K562 (cell line): ENCODE results near the gene SARS1. TPM values are rescaled to one million over a fixed set of nuclear protein-coding genes. Genes with fewer than 3 reads are reported as not detected.

Experiments used
- BHLHE40 ChIP-seq: IDR thresholded peaks from 2 replicates; pipeline ENCODE4 v1.6.1; 2011; ENCODE audit warnings: low read length, improper control_type of control experiment
- DDX20 ChIP-seq: fragments of 450-650 bp; IDR thresholded peaks from 2 replicates; pipeline ENCODE4 v1.6.1; 2016; ENCODE audit warnings: missing genetic modification characterization, low read depth, mild to moderate bottlenecking, missing compliant biosample characterization, moderate library complexity
- FOXJ3 ChIP-seq: sonication (generic); formaldehyde crosslinking; IDR thresholded peaks from 2 replicates; pipeline ENCODE4 v1.4.0; 2020; ENCODE audit warnings: mild to moderate bottlenecking, missing genetic modification reagents
- ID3 ChIP-seq, 2 experiments: fragments of 250-450 bp in 1 of 2; fragments of 450-650 bp in 1 of 2; sonication (Bioruptor Pico) in 1 of 2; IDR thresholded peaks; 2 replicates each; pipeline versions ENCODE4 v1.6.1 to v1.8.0; 2016 to 2021; ENCODE audit warnings: mild to moderate bottlenecking in 2 of 2, moderate library complexity in 2 of 2, missing compliant biosample characterization in 1 of 2, missing genetic modification characterization in 1 of 2
- NCOA2 ChIP-seq, 2 experiments: fragments of 450-650 bp; IDR thresholded peaks; 2 replicates each; pipeline ENCODE4 v1.6.1; 2018; ENCODE audit warnings: mild to moderate bottlenecking in 2 of 2, moderate library complexity in 1 of 2; ENCODE audit not compliant: partially characterized antibody in 2 of 2
- NR2C2 ChIP-seq, 2 experiments: fragments of 200-800 bp in 1 of 2; sonication (Bioruptor generic) in 1 of 2; sonication (generic) in 1 of 2; formaldehyde crosslinking in 1 of 2; IDR thresholded peaks; 2 replicates each; pipeline versions ENCODE4 v1.6.1 to v1.8.0; 2016 to 2022; ENCODE audit warnings: mild to moderate bottlenecking in 1 of 2, missing compliant biosample characterization in 1 of 2, missing genetic modification characterization in 1 of 2, missing genetic modification reagents in 1 of 2
- PRPF4 ChIP-seq: fragments of 200-400 bp; formaldehyde crosslinking; IDR thresholded peaks from one replicate; pipeline ENCODE4 v1.6.1; 2017; ENCODE audit warnings: low read length, low read depth, mild to moderate bottlenecking; ENCODE audit not compliant: insufficient read depth, poor library complexity, severe bottlenecking
- SMAD1 ChIP-seq: fragments of 150-350 bp; IDR thresholded peaks from 2 replicates; pipeline ENCODE4 v1.6.1; 2014; ENCODE audit warnings: low read length, low read depth; ENCODE audit not compliant: partially characterized antibody
- TEAD4 ChIP-seq, 2 experiments: sonication (generic) in 1 of 2; formaldehyde crosslinking in 1 of 2; IDR thresholded peaks; 2 replicates each; pipeline versions ENCODE4 v1.6.1 to v1.8.0; 2012 to 2022; ENCODE audit warnings: borderline replicate concordance in 1 of 2, inconsistent platforms in 1 of 2, low read length in 1 of 2, mild to moderate bottlenecking in 1 of 2, missing genetic modification reagents in 1 of 2
- VEZF1 ChIP-seq: fragments of 200-800 bp; sonication (Bioruptor generic); IDR thresholded peaks from 2 replicates; pipeline ENCODE4 v1.6.1; 2017; ENCODE audit warnings: missing genetic modification characterization, missing compliant biosample characterization
- ZFPM2 ChIP-seq: fragments of 250-450 bp; sonication (Bioruptor Pico); IDR thresholded peaks from 2 replicates; pipeline ENCODE4 v1.5.1; 2022; ENCODE audit warnings: mild to moderate bottlenecking
- ZNF354B ChIP-seq: fragments of 250-450 bp; sonication (Bioruptor Pico); IDR thresholded peaks from 2 replicates; pipeline ENCODE4 v1.4.0; 2020
- ZNF449 ChIP-seq: fragments of 250-450 bp; sonication (Bioruptor Pico); IDR thresholded peaks from 2 replicates; pipeline ENCODE4 v1.8.0; 2022; ENCODE audit warnings: moderate library complexity, mild to moderate bottlenecking, inconsistent platforms
- ZNF592 ChIP-seq: fragments of 450-650 bp; IDR thresholded peaks from 2 replicates; pipeline ENCODE4 v1.6.1; 2017; ENCODE audit warnings: antibody characterized with exemption, mild to moderate bottlenecking
- ZNF639 ChIP-seq, 2 experiments: fragments of 200-800 bp in 1 of 2; sonication (Bioruptor generic) in 1 of 2; sonication (generic) in 1 of 2; formaldehyde crosslinking in 1 of 2; IDR thresholded peaks in 1 of 2; conservative IDR thresholded peaks in 1 of 2; 2 replicates each; pipeline versions ENCODE4 v1.5.0 to v1.6.1; 2016 to 2020; ENCODE audit warnings: missing compliant biosample characterization in 1 of 2, missing genetic modification characterization in 1 of 2, missing genetic modification reagents in 1 of 2
- polyA plus RNA-seq, 8 experiments: library from polyadenylated mRNA; depleted of rRNA in 4 of 8; stranded (reverse) in 5 of 8; unstranded in 3 of 8; fragments of >200 nt; fragmentation: Nextera tagmentation in 2 of 8; fragmentation: Illumina TruSeq in 1 of 8; extraction: Ambion mirVana in 2 of 8; extraction: Trizol in 1 of 8; gene quantifications; 2 replicates each; pipeline versions ENCODE4 v1.2.1 to v1.2.3, GENCODE V29; 2011 to 2014; ENCODE audit warnings: inconsistent platforms in 1 of 8, missing spikeins in 1 of 8
- total RNA-seq, 7 experiments: library from RNA; depleted of rRNA in 6 of 7; stranded (reverse); fragments of >200 nt in 6 of 7; fragmentation: Illumina TruSeq in 2 of 7; extraction: Trizol in 2 of 7; gene quantifications; 2 replicates each; pipeline versions ENCODE4 v1.2.1 to v1.2.3, GENCODE V29; 2011 to 2021; ENCODE audit warnings: low replicate concordance in 1 of 7

SARS1 gene
- total and polyA plus RNA-seq, 9 of the 15 experiments (the other 6 are each of a cell fraction or from before 2014, with no cell fraction given), result 221 to 623 (median 254) TPM

- TF ChIP-seq ID3 (CRISPR knock-in tag; IDR thresholded peaks at IDR 0.05), result no peak
- no peak for TF ChIP-seq ID3 (tag; IDR thresholded peaks at IDR 0.05)
- TF ChIP-seq ZFPM2 (CRISPR knock-in tag), result no peak
- no peak for TF ChIP-seq ZNF354B (CRISPR knock-in tag)
- TF ChIP-seq SMAD1, result no peak
- 0 out of 2 replicates have a peak, but pooled peaks have one; percentile 40 for TF ChIP-seq DDX20
- peak; percentile 45; the same call in 1 of the 2 replicates for TF ChIP-seq TEAD4 (IDR thresholded peaks at IDR 0.05; ENCODE audit: low read length)
- TF ChIP-seq TEAD4 (CRISPR knock-in tag; IDR thresholded peaks at IDR 0.05; ENCODE audit: borderline replicate concordance), result no peak
- TF ChIP-seq ZNF592, result 0 out of 2 replicates have a peak, but pooled peaks have one; percentile 35
- no peak for TF ChIP-seq PRPF4
- 0 out of 2 replicates have a peak, but pooled peaks have one; percentile 16 for TF ChIP-seq VEZF1 (CRISPR knock-in tag)
- no peak for TF ChIP-seq NCOA2 (IDR thresholded peaks at IDR 0.05; ENCODE audit: partially characterized antibody in 2 of 2)
- TF ChIP-seq ZNF639 (CRISPR knock-in tag; conservative IDR thresholded peaks at IDR 0.05 in 1 of 2, IDR thresholded peaks at IDR 0.05 in 1 of 2), result 0 out of 4 replicates have a peak, but pooled peaks of 1 of the 2 experiments have one; percentile 34
- 0 out of 2 replicates have a peak, but pooled peaks have one; percentile 31 for TF ChIP-seq ZNF449 (CRISPR knock-in tag)
- no peak for TF ChIP-seq NR2C2 (CRISPR knock-in tag; IDR thresholded peaks at IDR 0.05)
- TF ChIP-seq NR2C2 (tag; IDR thresholded peaks at IDR 0.05), result peak; percentile 40; the same call in 1 of the 2 replicates
- TF ChIP-seq FOXJ3 (CRISPR knock-in tag), result no peak
- peak; percentile 70 for TF ChIP-seq BHLHE40
Observed at GRCh38 chr1:109279615-109280278, 66.0 kb downstream of the SARS1 start (continued).
